Central memory CD8-positive, alpha-beta T cell (primary cell): ENCODE results near the gene GLB1L3.

Experiments used
- ATAC-seq: fragments of 150-1000 bp; cut with Tn5 transposase; replicated peaks from 2 replicates; pipeline ENCODE4 v1.10.0; 2022; ENCODE audit warnings: mild to moderate bottlenecking, moderate FRiP score, moderate number of reproducible peaks; ENCODE audit not compliant: poor library complexity, severe bottlenecking; ENCODE audit errors: extremely low read depth
- DNase-seq, 2 donors: peaks; one replicate each; pipeline ENCODE4 v3.0.0; 2021; ENCODE audit warnings: low spot score in 2 of 2
- H3K27ac Mint-ChIP-seq: one replicate; pipeline ENCODE4 v1.8.0; 2022; ENCODE audit warnings: low read depth, mild to moderate bottlenecking, moderate library complexity, mixed read lengths
- H3K27me3 Mint-ChIP-seq: one replicate; pipeline ENCODE4 v1.8.0; 2022; ENCODE audit warnings: mixed read lengths
- H3K36me3 Mint-ChIP-seq: one replicate; pipeline ENCODE4 v1.8.0; 2022; ENCODE audit warnings: mild to moderate bottlenecking, moderate library complexity, mixed read lengths; ENCODE audit not compliant: insufficient read depth
- H3K4me1 Mint-ChIP-seq: one replicate; pipeline ENCODE4 v1.8.0; 2022; ENCODE audit warnings: mixed read lengths
- H3K4me3 Mint-ChIP-seq: one replicate; pipeline ENCODE4 v1.8.0; 2022; ENCODE audit warnings: mild to moderate bottlenecking, moderate library complexity, mixed read lengths
- H3K9me3 Mint-ChIP-seq: one replicate; pipeline ENCODE4 v1.8.0; 2022; ENCODE audit warnings: mixed read lengths

Gene GLB1L3

DNA sequence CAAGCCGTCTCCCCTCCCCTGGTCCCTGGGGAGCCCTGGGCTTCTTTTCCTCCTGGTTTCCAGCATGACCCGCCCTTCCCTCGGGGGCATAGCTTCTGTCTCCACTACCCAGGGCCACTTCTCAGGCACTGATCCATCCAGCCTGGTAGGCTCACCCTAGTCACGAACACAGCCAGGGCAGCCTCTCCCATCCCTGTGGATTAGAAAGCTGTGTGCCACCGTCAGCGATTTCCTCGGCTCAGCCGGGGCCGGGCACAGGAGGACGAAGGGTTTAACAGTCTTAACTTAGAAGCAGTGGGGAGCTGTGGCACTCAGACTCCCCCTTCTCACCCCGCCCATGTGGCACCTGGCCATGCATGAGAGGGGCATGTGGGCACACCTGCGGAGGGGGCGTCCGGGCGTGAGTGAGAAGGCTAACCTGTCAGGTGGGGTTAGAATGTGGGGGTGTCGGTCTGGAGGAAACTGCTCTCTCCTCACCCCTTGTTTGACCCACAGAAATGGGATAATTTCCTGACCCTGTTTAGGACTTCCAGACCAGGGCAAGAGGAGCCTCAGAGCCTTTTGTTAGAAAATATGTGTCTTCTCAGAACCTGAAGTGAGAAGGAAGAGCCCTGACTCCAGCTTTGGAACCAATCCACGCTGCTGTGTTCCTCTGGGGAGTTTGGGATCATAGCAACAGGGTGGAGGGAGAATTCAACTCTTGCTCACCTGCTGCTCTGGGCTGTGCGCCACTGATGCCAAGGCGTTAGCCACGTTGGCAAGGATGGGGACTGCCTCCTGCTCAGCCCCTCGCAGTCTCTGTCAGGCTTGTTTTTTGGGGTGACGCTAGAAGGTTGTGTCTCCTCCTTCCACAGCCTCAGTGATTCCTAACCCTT is 70.2 kb downstream of the GLB1L3 start:
- Mint-ChIP-seq H3K36me3 (peaks cover 12% of the 10 kb centered on the region), H3K27ac (peak overlapping the region; percentile 72), H3K9me3 (no peaks in the 10 kb centered on the region), H3K4me3 (no peak overlapping the region), H3K27me3 (no peaks in the 10 kb centered on the region), H3K4me1 (peaks cover 34% of the 10 kb centered on the region)
- DNase-seq (no peak), ATAC-seq (no peak)

- DNase-seq = peak in 1 of 2 donors; percentile 2
- peaks cover 34% of the 10 kb centered on the region for H3K4me1 Mint-ChIP-seq
- no peak for ATAC-seq
- H3K27ac Mint-ChIP-seq = peak overlapping the region; percentile 72
- H3K4me3 Mint-ChIP-seq = peak overlapping the region; percentile 33
- H3K9me3 Mint-ChIP-seq = no peaks in the 10 kb centered on the region
- no peaks in the 10 kb centered on the region for H3K27me3 Mint-ChIP-seq
- H3K36me3 Mint-ChIP-seq = peaks cover 12% of the 10 kb centered on the region
Observed at GRCh38 chr11:134346976-134347350, 70.8 kb downstream of the GLB1L3 start.

- Mint-ChIP-seq H3K4me1 (peaks cover 34% of the 10 kb centered on the region), H3K36me3 (peaks cover 12% of the 10 kb centered on the region), H3K27me3 (no peaks in the 10 kb centered on the region), H3K4me3 (peak overlapping the region; percentile 33), H3K9me3 (no peaks in the 10 kb centered on the region), H3K27ac (peak overlapping the region; percentile 72)
- ATAC-seq (no peak), DNase-seq (no peak)
Observed at GRCh38 chr11:134347441-134347840, 71.3 kb downstream of the GLB1L3 start.

DNA sequence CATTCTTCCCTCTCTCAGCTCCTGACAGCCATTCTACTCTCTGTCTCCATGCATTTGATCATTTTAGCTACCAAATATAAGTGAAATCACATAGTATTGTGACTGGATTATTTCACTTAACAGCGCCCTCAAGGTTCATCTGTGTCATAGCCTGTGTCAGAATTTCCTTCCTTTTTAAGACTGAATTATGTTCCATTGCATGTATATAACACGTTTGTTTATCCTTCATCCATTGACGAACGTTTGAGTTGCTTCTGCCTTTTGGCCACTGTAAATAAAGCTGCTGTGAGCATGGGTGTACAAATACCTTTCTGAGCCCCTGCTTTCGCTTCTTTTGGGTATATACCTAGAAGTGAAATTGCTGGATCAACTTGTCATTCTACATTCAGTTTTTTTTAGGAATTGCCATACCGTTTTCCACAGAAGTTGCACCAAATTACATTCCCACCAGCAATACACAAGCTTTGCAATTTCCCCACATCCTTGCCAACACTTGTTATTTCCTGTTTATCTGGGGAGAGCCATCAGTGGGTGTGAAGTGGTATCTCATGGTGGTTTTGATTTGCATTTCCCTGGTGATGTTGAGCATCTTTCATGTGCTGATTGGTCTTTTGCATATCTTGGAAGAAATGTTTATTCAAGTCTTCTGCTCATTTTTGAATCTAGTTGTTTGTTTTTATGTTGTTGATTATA is 73.1 kb downstream of the GLB1L3 start:
- H3K9me3 Mint-ChIP-seq = no peaks in the 10 kb centered on the region
- H3K4me1 Mint-ChIP-seq = peaks cover 34% of the 10 kb centered on the region
- peak overlapping the region; percentile 92 for H3K27ac Mint-ChIP-seq
- DNase-seq (peak in 1 of 2 donors; percentile 56), ATAC-seq (peak; percentile 89)
- H3K36me3 Mint-ChIP-seq = peaks cover 12% of the 10 kb centered on the region
- H3K4me3 Mint-ChIP-seq = peak overlapping the region; percentile 53
- no peaks in the 10 kb centered on the region for H3K27me3 Mint-ChIP-seq

DNA sequence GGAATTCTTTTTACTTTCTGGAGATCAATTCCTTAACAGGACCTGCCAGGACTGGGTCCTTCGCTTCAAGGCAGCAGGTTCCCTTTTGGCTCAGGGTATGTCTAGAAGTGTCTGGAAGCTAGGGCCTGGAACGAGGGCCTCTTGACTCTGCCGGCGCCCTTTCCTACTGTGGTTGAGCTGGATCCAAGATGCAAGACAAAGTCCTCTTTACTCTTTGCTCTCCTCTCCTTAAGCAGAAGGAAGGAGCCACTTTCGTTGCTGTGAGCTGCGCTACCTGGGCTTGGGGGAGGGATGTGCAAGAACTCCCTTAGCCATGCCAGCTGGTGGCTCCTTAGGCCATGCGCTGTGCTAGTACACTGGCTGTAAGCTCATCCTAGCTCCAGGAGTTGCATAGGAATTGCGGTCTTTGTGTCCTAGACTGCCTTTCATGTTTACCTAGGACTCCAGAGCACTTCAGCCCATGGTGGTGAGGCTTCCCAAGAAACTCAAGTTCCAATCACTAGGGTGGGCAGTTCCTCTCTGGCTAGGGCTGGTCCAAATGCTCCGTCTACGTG is 73.7 kb downstream of the GLB1L3 start:
- H3K4me3 Mint-ChIP-seq = peak overlapping the region; percentile 53
- peak; percentile 24 for ATAC-seq
- no peaks in the 10 kb centered on the region for H3K27me3 Mint-ChIP-seq
- DNase-seq = no peak
- H3K9me3 Mint-ChIP-seq = no peaks in the 10 kb centered on the region
- peaks cover 34% of the 10 kb centered on the region for H3K4me1 Mint-ChIP-seq
- H3K27ac Mint-ChIP-seq = peak overlapping the region; percentile 92
- H3K36me3 Mint-ChIP-seq = peaks cover 12% of the 10 kb centered on the region

GRCh38 chr11:134350381-134350780 is 74.2 kb downstream of the GLB1L3 start:
- Mint-ChIP-seq H3K4me1 (peaks cover 34% of the 10 kb centered on the region), H3K9me3 (no peaks in the 10 kb centered on the region), H3K36me3 (peaks cover 12% of the 10 kb centered on the region), H3K27ac (peak overlapping the region; percentile 92), H3K27me3 (no peaks in the 10 kb centered on the region), H3K4me3 (peak overlapping the region; percentile 53)
- ATAC-seq = no peak
- no peak for DNase-seq

GRCh38 chr11:134352111-134352510 is 75.9 kb downstream of the GLB1L3 start:
- ATAC-seq (no peak), DNase-seq (no peak)
- no peaks in the 10 kb centered on the region for H3K9me3 Mint-ChIP-seq
- H3K27ac Mint-ChIP-seq = peak overlapping the region; percentile 9
- H3K4me3 Mint-ChIP-seq = no peak overlapping the region
- H3K4me1 Mint-ChIP-seq = peaks cover 35% of the 10 kb centered on the region
- no peaks in the 10 kb centered on the region for H3K27me3 Mint-ChIP-seq
- peaks cover 12% of the 10 kb centered on the region for H3K36me3 Mint-ChIP-seq

- Mint-ChIP-seq H3K27me3 (no peaks in the 10 kb centered on the region), H3K4me1 (peaks cover 21% of the 10 kb centered on the region), H3K9me3 (no peaks in the 10 kb centered on the region), H3K4me3 (no peak overlapping the region), H3K27ac (no peak overlapping the region), H3K36me3 (peaks cover 3% of the 10 kb centered on the region)
- DNase-seq (no peak), ATAC-seq (no peak)
Observed at GRCh38 chr11:134355136-134355535, 79.0 kb downstream of the GLB1L3 start.

GRCh38 chr11:134355656-134356055 is 79.5 kb downstream of the GLB1L3 start:
- Mint-ChIP-seq H3K9me3 (no peaks in the 10 kb centered on the region), H3K36me3 (peaks cover 1% of the 10 kb centered on the region), H3K27ac (no peak overlapping the region), H3K4me1 (peaks cover 19% of the 10 kb centered on the region), H3K4me3 (no peak overlapping the region), H3K27me3 (no peaks in the 10 kb centered on the region)
- no peak for DNase-seq
- no peak for ATAC-seq

- Mint-ChIP-seq H3K27me3 (no peaks in the 10 kb centered on the region), H3K4me3 (no peak overlapping the region), H3K27ac (peak overlapping the region; percentile 74), H3K36me3 (no peaks in the 10 kb centered on the region), H3K9me3 (no peaks in the 10 kb centered on the region), H3K4me1 (peaks cover 19% of the 10 kb centered on the region)
- no peak for DNase-seq
- no peak for ATAC-seq
Observed at GRCh38 chr11:134356656-134357544, 80.7 kb downstream of the GLB1L3 start.

DNA sequence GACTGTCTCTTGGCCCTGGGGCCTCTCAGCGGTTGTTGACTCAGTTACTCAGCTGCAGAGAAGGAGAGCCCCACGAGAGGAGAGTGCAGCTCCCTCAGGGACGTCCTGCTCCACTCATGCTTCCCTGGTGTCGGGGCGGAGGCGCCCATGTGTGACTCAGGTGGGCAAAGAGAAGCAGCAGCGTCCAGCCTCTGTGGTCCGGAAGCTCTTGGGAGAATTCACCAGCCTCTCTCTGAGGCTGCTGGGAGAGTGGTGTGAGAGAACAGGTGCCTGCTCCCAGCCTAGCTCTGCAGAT is 81.3 kb downstream of the GLB1L3 start:
- DNase-seq (no peak), ATAC-seq (no peak)
- H3K4me1 Mint-ChIP-seq = peaks cover 22% of the 10 kb centered on the region
- H3K27ac Mint-ChIP-seq = peak overlapping the region; percentile 74
- H3K4me3 Mint-ChIP-seq = no peak overlapping the region
- H3K9me3 Mint-ChIP-seq = no peaks in the 10 kb centered on the region
- no peaks in the 10 kb centered on the region for H3K36me3 Mint-ChIP-seq
- H3K27me3 Mint-ChIP-seq = no peaks in the 10 kb centered on the region

- H3K4me1 Mint-ChIP-seq = peaks cover 22% of the 10 kb centered on the region
- no peaks in the 10 kb centered on the region for H3K36me3 Mint-ChIP-seq
- no peaks in the 10 kb centered on the region for H3K27me3 Mint-ChIP-seq
- DNase-seq = no peak
- no peak for ATAC-seq
- no peaks in the 10 kb centered on the region for H3K9me3 Mint-ChIP-seq
- H3K27ac Mint-ChIP-seq = no peak overlapping the region
- no peak overlapping the region for H3K4me3 Mint-ChIP-seq
Observed at GRCh38 chr11:134358165-134358855, 82.1 kb downstream of the GLB1L3 start.
